GM21447 (cell line): ENCODE measurements around the gene SLC35A3.
"Not testable (repeated sequence)": the region's sequence is repeated elsewhere in the genome, so short reads cannot be mapped to it uniquely, and the experiment has no call there.

Experiments used
- ATAC-seq: cut with Tn5 transposase; IDR thresholded peaks from one replicate; pipeline ENCODE4 v1.9.1; 2021; ENCODE audit not compliant: unreplicated experiment

Gene SLC35A3

DNA sequence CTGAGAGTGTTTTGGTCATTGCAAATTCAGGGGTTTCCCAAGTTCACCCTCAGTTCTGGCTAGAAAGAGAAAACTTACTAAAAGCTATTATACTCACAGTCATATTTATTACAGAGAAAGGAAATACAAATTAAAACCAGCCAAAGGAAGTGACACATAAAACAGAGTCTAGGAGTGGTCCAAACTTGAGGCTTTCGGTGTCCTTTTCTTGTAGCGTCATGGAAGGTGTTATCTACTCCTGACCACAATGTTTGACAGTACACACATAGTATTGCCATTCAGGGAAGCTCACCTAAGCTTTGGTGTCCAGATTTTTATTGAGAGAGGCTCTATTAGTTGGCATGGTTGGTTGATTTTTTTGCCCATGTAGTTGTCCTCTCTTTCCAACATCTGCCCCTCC lies 59.0 kb downstream of the SLC35A3 start:
- ATAC-seq: no peak

DNA sequence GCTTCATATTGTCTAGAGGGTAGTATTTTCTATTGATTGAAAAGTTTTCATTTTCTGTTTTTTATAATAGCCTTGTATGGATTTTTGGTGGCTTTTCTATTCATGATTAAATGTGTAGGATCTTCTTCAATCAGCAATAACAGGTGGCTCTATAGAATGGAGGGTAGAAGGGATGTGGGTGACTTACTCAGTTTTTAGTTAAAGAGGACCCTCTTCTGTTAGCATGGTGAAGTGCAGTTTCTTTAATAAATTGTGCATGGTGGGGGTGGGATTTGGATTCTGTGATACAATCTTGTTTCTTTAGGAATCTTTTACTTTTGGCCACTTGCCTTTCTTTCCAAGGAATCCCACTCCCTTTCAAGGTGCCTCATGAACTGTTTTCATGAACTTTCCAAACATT lies 64.7 kb downstream of the SLC35A3 start:
- ATAC-seq: no peak

DNA sequence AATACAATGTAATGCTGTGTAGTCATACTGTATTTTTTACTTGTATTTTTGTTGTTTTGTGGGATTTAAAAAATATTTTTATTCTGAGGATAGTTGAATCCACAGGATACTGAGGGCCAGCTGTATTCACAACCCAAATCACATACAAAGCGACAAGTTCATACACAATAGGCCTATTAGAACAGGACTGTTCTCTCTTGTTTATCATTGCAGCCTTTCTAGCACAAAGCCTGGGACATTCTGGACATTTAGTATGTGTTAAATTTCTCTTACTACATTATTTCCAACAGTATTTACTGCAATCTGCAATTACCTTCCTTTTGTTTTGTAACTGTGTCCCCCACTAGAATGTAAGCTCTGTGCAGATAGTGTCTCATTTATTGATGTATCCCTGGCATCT lies 65.4 kb downstream of the SLC35A3 start:
- ATAC-seq: no peak

DNA sequence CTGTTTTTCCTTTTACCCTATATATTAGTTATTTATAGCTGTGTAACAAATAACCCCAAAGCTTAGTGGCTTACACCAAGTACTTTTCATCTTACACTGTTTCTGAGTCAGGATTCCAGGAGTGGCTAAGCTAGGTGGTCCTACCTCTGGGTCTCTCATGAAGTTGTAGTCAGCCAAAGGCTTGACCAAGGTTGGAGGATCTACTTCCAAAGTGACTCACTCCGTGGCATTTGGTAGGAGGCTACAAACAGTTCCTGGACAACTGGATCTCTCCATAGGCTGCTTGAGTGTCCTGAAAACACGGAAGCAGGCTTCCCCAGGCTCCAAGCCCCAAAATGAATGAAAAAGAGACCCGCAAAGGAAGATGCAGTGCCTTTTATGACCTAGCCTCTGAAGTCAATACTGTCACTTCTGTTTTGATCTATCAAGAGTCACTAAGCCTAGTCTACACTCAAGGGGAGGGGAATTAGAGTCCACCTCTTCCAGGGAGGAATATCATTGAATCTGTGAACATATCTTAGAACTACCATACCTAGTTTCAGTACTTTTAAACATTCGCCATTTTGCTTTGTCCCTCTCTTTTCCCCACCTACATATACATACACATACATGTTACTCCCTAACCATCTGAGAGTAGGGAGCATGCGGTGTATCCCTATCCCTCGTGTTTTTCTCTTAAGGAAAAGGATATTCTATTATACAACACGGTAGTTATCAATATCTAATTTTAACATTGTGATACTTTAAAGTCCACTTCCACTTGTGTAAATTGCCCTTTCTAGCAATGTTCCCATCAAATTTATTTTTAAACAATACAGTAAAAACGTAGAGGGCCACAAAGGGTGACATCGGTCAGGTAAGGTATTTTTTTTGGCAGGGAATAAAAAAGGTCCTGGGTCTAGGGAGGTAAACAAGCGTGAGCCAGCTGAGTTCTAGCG lies 67.2 kb downstream of the SLC35A3 start:
- ATAC-seq: peak; percentile 3

DNA sequence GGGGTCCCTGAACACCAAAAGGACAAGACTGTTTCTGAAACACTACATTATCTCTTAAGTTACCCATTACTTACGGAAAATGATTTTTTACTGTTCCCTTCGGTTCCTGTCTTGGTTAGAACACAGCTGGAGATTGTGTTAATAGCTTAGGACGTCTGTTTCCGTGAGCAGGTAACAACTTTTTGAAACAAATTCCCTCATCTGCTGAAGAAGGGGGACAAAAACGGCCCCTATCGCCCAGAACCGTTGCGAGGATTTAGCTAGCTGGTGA lies 67.8 kb downstream of the SLC35A3 start:
- ATAC-seq: no peak

DNA sequence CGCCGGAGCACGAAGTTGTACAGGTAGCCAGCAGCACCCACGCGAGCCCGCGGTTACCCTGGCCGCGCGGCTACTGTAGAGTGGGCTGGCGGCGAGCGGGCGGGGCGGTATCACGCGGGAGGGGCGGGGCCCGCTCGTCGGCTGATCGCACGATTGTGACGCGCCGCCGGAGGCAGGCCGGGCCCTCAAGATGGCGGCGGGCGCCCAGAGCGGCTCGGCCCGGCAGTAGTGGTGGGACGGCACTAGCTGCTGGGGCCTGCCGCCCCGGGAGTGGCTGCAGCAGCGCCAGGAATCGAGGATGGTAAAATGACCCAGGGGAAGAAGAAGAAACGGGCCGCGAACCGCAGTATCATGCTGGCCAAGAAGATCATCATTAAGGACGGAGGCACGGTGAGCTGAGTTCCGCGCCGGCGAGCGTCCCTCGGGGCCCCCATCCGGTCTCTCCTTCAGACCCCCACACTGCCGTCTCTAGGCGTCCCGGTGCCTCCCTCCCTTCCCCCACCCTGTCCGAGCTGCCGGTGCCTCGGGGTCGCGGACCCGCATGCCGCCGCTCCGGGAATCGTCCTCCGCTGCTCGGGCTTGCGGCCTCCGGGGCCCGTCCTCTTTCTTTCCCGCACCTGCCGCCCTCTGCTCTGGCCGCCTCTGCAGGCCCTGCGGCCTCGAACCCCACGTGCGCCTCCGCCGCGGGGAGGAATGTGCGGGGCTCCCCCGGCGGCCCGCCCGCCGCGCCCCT lies 68.3 kb downstream of the SLC35A3 start:
- ATAC-seq: peak; percentile 74

DNA sequence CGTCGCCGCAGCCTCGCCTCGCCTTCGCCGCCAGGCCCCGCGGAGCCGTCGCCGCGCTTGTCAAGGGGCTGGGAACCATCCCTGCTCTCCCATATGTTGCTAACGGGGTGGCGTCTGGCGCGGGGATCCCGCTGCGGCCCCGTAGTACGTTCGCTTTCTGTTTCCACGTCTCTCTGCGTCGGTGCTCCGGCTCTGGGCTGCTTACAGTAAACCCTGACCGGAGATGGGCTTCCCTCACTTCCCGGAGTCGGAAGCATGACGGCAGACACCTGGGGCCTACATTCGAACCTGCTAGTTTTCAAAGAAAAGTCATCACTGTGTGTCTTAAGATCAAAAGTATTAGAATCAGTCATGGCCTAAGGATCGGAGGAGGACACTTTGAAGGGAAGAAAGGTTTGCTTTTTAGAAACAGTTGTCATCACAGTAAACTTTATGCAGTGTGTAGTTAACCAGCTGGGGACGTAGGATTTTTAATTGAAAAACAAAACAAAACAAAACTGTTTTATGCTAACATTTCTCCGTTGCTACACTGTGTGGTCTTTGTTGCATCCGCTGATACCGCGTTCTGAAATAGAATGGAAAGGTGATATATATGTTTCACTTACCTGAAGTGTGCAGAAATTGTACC lies 69.0 kb downstream of the SLC35A3 start:
- ATAC-seq: peak; percentile 60

DNA sequence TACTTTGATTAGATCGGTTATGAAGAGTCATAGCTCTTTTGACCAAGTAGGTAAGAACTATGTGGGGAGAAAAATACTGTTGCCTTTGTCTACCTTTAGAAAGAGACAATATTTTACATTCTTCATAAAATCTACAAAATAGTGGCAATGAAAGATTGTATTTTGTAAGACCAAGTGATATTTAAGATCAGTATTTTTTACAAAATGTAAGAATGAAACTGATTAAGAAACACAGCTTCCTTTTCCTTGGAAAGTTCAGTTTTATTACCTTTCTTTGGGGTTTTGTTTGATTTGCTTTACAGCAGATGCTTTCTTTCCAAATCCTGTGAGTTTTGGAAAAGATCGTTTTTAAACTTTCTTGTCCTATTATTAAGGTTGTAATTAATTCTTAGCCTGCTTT lies 69.8 kb downstream of the SLC35A3 start:
- no peak for ATAC-seq

DNA sequence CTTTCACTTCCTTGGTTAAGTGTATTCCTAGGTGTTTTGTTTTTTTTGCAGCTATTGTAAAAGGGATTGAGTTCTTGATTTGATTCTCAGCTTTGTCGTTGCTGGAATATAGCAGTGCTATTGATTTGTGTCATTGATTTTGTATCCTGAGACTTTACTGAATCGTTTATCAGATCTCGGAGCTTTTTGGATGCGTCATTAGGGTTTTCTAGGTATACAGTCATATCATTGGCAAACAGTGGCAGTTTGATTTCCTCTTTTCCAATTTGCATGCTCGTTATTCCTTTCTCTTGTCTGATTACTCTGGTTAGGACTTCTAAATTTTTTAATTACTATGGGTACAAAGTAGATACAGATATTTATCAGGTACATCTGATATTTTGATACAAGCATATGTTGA lies 75.4 kb downstream of the SLC35A3 start:
- ATAC-seq: no peak

DNA sequence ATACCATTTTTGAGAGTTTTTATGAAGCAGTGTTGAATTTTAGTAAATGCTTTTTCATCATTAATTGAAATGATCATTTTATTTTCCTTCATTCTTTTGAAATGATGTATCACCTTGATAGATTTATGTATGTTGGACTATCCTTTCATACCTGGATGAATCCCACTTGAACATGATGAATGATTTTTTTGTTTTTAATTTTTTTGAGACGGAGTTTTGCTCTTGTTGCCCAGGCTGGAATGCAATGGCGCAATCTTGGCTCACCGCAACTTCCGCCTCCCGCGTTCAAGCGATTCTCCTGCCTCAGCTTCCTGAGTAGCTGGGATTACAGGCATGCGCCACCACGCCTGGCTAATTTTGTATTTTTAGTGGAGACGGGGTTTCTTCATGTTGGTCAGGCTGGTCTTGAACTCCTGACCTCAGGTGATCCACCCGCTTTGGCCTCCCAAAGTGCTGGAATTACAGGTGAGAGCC lies 77.5 kb downstream of the SLC35A3 start:
- not testable (repeated sequence) for ATAC-seq

DNA sequence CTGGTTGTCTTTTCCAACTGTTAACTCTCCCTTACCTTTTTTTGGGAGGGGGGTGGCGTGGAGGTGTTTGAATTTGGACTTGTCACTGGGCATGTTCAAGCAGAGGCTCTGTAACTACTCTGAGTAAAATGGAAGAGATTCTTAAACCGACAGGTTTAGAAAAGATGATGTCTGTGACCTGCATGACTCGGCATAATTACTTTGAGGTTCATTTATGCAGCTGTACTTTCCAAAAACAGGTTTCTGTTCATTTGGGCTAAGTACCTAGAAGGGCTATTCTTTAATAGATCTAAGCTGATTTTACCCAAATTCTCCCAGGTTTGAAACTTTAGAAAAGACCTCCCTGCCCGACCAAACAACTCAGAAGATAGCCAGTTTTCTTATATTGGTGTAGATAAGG lies 80.3 kb downstream of the SLC35A3 start:
- ATAC-seq: no peak

DNA sequence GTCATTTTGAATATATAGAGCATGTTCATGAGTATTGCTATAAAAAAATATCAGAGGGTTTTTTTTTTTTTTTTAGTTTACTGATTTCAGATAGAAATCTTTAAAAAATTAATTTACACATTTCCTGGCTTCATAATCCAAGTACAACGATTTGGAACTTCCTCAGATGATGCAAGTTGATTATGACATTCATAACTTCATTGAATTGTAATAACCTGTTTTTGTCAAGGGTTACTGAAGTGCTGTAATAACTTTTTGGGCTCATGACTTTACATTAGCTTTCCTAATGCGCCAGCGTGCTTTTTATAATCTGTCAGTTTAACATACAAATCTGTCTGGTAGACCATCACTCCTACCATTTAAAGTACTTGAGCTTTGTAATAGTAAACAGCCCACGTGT lies 81.6 kb downstream of the SLC35A3 start:
- no peak for ATAC-seq

DNA sequence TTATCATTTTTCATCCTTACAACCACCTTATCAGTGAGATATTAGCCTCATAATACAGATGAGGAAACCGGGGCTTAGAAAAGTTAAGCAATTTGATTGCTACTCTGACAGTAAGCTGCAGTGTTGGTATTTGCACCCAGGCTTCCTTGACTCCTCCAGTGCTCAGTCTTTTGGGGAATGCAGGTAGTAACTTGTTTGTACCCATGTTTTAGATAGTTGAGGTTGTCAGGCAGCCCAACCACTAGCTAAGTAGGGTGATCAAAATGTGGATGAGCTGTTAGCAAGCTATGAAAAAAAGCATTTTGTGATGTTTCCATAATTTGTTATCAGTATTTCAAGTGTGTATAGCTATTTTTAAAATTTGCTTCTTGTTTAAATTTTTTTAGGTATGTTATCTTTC lies 82.1 kb downstream of the SLC35A3 start:
- ATAC-seq: no peak

DNA sequence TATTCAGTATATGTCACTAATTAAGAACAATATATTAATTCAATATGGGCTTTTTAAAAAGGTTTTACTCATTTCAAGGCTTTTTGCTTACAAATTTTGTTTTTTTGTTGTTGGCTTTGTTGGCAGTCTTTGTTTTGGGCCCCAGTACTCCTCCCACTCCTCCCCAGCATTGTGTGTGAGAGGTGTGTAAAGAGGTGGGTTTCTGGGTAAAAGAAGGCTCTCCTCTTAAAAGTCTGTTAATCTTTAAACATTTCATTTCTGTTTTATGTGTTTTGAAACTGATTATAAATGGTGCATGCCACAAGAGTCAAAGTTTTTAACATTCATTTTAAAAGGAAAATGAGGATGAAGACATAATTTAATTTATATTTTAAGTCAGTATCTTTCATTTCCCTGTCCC lies 83.3 kb downstream of the SLC35A3 start:
- ATAC-seq: no peak

DNA sequence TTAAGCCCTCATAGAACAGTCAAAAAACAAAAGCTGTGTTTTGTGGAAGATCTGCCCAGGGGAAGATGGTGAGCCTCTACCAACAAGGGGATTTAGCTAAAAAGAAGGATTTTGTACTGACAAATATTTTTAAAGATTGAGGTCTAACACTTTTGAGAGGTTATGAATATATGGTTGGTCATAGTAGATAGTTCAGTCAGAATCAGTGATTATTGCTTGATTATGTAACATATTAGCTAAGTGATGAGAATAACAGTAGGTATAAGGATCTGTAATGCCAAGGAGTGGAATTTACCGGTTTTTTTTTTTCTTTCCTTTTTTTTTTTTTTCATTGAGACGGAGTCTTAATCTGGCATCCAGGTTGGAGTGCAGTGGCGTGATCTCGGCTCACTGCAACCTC lies 83.9 kb downstream of the SLC35A3 start:
- no peak for ATAC-seq

DNA sequence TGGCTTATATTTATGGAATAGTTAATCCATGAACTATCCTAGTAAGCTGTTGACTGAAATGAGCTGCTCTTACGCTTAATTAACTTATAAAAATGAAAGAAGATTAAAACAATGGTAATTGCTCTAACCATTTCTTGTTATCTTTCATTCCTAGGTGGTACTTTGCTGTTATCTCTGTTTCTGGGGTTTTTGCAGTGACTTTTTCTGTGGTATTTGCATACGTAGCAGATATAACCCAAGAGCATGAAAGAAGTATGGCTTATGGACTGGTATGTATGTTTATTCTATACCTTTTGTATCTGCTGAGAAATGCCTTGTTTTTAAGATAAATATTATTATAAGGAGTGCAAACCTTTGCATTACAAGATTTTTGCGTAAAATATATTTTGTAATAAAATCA lies 91.9 kb downstream of the SLC35A3 start:
- no peak for ATAC-seq

DNA sequence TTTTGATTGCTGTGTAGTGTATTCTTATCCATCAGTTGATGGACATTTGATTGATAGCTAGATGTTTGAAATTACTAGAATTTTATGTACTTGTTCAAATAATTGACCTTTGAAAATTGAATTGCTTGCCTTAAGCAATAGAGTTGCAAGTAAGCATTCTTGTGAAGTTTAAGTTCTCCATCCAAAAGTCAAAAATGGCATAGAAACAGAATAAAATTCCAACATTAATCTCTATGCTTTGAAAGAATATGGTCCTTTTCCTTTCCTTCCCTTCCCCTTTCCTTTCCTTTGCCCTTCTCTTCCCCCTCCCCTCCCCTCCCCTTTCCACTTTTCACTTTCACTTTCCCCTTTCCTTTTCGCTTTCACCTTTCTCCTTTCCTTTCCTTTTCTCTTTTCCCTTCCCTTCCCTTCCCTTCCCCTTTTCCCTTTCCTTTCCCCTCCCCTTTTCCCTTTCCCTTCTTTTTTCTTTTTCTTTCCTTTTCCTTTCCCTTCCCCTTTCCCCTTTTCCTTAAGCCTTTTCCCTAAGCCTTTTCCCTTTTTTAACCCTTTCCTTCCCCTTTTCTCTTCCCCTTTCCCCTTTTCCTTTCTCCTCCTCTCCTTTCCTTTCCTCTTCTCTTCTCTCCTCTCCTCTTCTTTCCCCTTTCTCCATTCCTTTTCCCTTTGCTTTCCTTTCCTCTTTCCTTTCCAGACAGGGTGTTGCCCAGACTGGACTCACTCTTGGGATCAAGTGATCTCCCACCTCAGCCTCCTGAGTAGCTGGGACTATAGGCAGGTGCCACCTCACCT lies 95.6 kb downstream of the SLC35A3 start:
- ATAC-seq: no peak

DNA sequence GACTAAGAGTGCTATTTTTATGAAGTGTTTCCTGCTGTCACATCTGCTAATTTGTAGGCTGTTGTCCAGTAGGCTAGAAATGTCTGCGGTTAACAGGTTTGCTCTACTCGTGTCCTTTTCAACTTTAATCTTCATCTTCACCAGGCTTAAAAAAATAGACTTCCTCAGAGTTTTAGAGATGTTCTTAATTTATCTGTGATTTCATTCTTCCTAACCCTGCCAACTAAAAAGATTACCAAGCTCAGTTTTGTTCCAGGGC lies 96.1 kb downstream of the SLC35A3 start:
- no peak for ATAC-seq

DNA sequence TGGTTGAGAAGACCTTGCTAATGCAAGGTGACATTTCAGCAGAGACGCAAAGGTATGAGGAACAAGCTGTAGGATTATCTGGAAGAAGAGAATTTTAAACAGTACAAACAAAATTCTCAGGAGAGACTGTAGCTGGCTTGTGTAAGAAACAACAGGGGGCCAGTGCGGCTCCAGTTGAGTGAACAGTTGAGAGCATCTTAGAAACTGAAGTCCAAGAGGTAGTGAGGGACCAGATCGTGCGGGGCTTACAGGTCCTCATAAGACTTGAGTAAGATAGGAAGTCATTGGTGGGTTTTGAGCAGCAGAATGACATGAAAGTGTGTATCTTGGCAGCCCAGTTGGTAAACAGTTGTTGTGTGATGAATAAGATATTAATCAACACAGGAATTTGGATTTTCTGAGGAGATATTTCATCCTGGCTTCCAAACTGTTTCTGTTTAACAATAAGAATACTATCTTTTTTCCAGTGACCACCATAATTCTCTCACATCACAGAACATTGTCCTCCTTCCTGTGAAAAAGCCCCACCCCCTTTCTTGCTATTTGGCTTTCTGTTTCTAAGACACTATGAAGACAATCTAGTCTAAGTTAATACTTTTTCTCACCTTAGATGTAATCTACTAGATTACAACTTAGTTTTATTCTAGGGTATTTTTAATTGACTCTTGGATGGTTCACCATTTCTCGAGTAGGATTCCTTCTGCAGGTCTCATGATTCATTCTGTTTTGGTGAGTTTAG lies 100.6 kb downstream of the SLC35A3 start:
- ATAC-seq: no peak

DNA sequence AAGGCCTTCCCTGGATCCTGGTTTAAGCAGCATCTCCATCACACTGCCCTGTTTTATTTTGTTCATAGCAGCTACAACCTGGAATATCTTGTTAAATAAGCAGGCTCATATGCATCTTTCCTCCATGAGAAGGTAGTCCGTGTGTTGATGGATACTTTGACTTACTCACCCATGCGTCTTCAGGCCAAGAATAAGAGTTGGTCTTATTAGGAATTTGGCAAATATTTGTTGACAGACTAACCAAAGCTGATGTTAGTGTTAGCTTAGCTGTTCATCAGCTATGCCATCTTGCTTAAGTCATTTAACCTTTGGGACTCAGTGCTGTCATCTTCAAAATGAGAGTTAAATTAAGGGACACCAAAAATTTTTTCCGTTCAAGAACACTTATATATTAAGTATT lies 103.7 kb downstream of the SLC35A3 start:
- no peak for ATAC-seq
